Cerebellar cortex (tissue), 1 donor: ENCODE data around the gene MTRFR.
A peak's percentile ranks its signal among the peaks of the same experiment; 100 is the strongest.
"Not testable (repeated sequence)": the region's sequence is repeated elsewhere in the genome, so short reads cannot be mapped to it uniquely, and the experiment has no call there.

Experiments
- DNase-seq: peaks from one replicate; pipeline ENCODE4 v3.0.0-alpha.2; 2015; ENCODE audit warnings: low spot score

Gene MTRFR

GRCh38 chr12:123232807-123233504 is at the start of gene MTRFR, which contains the start of gene MPHOSPH9:
MTRFR (plus strand) TSS chr12:123233436; CDS start chr12:123253675, 20,239 bp downstream.
MPHOSPH9 (minus strand) TSS chr12:123233141; CDS start chr12:123230364, 2,777 bp downstream.
- DNase-seq, result peak; percentile 100

- no peak for DNase-seq
Observed at GRCh38 chr12:123187637-123188036, 45.6 kb upstream of the MTRFR start.

- no peak for DNase-seq
Observed at GRCh38 chr12:123199936-123200335, 33.3 kb upstream of the MTRFR start.

DNA sequence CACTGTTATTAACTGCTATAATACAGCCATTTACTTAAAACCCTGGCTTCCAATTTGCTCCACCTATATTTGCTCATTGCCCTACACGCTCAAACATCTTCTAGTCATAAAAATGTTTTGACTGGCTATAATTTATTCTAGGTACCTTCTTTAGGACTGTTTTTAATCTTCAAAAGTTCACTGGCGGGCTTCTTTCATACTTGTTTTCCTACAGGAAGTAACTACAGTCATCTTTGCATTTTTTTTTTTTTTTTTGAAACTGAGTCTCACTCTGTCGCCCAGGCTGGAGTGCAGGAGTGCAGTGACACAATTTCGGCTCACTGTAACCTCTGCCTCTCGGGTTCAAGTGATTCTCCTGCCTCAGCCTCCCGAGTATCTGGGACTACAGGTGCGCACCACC is 32.8 kb upstream of the MTRFR start:
- no peak for DNase-seq

DNA sequence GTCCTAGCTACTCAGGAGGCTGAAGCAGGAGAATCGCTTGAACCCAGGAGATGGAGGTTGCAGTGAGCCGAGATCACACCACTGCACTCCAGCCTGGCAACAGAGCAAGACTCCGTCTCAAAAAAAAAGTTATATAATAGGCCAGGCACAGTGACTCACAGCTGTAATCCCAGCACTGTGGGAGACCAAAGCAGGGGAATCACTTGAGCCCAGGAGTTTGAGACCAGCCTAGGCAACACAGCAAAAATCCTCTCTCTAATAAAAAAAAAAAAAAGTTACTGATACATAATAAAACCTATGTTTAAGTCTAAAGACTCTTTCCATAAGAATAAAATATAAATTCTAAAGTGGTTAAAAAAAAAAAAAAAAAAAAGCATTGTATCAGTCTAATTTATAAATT is 26.4 kb upstream of the MTRFR start:
- not testable (repeated sequence) for DNase-seq

DNA sequence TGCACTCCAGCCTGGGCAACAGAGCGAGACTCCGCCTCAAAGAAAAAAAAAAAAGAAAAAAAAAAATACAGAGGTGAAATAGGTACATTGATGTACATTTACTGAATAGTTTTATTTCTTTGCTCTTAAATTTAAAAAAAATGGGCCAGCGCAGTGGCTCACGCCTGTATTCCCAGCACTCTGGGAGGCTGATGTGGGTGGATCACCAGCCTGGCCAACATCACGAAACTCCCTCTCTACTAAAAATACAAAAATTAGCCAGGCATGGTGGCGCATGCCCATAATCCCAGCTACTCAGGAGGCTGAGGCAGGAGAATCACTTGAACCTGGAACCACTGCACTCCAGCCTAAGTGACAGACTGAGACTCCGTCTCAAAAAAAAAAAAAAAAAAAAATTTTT is 25.4 kb upstream of the MTRFR start:
- not testable (repeated sequence) for DNase-seq

DNA sequence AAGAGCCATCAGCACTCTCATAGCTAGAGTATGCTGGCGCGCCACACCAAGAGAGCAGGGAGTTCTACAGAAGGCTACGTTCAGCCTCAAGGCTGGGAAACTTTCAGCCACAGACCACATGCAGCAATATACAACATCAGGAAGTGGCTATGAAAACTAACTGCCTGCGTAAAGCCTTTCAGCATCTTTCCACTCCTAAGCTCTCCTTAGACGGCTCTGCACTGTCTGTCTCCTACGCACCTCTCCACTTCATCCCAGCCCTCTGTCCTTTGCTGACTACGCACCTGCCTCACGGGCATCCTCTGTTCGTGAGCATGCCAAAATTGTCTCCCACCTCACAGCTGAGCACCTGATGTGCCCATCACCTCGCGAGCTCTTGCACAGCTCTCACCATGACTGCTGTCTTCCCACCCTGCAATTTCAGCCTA is 10.0 kb upstream of the MTRFR start:
- no peak for DNase-seq

- no peak for DNase-seq
Observed at GRCh38 chr12:123225443-123225842, 7.8 kb upstream of the MTRFR start.

GRCh38 chr12:123227581-123228258 is 5.5 kb upstream of the MTRFR start:
- no peak for DNase-seq

DNA sequence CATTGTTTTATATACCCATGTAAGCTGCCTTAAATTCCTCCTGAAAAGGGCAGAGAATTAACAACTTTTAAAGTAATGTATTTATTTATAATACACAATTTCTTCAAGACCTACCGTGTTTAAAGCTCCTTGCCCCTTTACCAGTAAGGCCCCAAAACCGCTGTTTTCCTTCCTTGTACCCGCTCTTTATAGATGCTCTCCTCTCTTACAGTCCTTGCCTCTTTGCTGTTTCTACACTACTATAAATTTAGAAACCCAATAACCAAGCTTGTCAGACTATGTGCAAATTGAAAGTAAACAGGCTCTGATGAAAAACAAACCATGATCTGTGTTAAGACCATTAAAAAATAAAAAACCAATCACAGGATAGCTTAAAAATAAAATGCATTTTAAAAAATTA is 4.2 kb upstream of the MTRFR start:
- no peak for DNase-seq

GRCh38 chr12:123231931-123232330 is 1.3 kb upstream of the MTRFR start:
- peak; percentile 28 for DNase-seq

DNA sequence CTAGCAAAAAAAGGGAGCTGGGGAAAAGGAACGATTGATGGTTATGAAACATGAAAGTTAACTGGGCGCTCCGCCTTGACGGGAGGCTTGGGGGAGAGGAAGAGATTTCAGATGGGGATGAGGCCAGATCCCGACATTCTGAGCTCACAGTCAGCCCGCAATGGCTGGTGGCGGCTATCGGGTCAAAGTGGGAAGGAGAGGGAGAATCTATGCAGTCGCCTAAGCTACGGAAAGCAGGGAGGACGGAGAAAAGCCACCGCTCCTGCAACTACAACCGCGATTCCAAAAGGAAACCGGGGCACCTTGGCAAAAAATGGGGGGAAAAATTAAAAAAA is 797 bp upstream of the MTRFR start:
- no peak for DNase-seq

DNA sequence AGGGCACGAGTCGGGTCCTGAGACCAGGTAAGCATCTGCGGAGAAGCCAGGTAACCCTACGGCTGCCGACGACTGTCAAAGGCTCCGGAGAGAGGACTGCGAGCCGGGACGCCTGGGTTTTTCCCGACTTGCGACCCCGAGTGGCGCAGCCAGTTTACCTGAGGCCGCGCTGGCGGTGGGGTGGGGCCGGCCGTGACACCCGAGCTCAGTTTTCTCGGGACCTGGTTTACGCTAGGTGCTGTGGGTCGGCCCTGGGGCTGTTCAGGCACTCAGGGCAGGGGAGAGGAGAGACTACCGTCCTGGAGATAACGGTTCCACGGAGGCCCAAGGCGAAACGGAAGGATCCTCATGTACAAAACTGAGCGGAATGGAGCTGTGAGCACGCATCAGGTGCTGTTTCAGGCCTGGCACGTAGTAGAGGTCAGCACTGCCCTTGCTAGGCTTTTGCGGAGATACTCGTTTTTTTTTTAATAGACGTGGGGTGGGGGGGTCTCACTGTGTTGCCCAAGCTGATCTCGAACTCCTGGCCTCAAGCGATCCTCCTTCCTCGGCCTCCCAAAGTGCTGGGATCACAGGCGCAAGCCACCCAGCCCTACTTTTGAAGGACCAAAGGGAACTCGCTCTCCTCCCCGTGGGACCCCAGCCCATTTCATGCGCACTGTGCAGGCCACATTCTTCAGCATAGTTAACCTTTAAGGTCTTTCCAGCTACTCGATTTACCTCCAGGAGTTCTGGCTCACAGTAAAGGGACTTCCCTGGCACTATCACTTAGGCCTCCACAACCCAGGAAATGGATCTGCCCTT is 471 bp downstream of the MTRFR start:
- no peak for DNase-seq

- peak; percentile 72 for DNase-seq
Observed at GRCh38 chr12:123237646-123238329, 4.6 kb downstream of the MTRFR start.

- no peak for DNase-seq
Observed at GRCh38 chr12:123238330-123238682, 5.1 kb downstream of the MTRFR start.

DNA sequence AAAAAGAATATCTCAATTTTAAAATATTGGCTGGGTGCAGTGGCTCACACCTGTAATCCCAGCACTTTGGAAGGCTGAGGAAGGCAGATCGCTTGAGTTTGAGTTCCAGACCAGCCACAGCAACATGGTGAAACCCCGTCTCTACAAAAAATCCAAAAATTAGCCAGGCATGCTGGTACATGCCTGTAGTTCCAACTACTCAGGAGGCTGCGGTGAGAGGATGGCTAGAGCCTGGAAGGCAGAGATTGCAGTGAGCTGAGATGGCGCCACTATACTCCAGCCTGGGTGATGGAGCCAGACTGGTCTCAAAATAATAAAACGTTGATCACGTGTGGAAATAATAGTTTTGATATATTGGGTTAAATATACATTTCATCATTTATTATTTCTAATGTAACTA is 5.7 kb downstream of the MTRFR start:
- no peak for DNase-seq

- DNase-seq, result peak; percentile 88
Observed at GRCh38 chr12:123242116-123242904, 9.1 kb downstream of the MTRFR start.

GRCh38 chr12:123243671-123244262 is 10.5 kb downstream of the MTRFR start:
- DNase-seq, result no peak

DNA sequence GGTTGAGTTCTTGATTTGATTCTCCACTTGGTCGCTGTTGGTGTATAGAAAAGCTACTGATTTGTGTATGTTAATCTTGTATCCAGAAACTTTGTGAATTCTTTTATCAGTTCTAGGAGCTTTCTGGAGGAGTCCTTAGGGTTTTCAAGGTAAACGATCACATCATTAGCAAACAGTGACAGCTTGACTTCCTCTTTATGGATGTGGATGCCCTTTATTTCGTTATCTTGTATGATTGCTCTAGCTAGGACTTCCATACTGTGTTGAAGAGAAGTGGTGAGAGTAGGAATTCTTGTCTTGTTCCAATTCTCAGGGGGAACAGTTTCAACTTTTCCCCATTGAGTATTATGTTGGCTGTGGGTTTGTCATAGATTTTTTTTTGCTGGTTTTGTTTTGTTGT is 12.4 kb downstream of the MTRFR start:
- no peak for DNase-seq

GRCh38 chr12:123248129-123248528 is 14.9 kb downstream of the MTRFR start:
- DNase-seq, result not testable (repeated sequence)
